SW 1271 (cell line): Measurements from ENCODE around the gene COX19.
"Not testable (repeated sequence)": the region's sequence is repeated elsewhere in the genome, so short reads cannot be mapped to it uniquely, and the experiment has no call there.

Source experiments
- DNase-seq, 2 experiments: peaks; one replicate each; lab custom pipeline; 2025; lab: John Stamatoyannopoulos, UW

COX19 gene

DNA sequence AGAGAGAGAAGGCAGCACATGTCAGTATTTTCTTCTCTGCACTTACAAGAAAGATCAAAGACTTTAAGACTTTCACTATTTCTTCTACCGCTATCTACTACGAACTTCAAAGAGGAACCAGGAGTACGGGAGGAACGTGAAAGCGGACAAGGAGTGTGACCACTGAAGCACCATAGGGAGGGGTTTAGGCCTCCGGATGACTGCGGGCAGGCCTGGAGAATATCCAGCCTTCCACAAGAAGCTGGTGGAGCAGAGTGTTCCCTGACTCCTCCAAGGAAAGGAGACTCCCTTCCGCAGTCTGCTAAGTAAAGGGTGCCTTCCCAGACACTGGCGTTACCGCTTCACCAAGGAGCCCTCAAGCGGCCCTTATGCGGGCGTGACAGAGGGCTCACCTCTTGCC lies 14.4 kb downstream of the COX19 start:
- DNase-seq = not testable (repeated sequence)

GRCh38 chr7:960269-960871 lies 15.0 kb downstream of the COX19 start:
- no peak for DNase-seq

GRCh38 chr7:959740-960139 lies 15.6 kb downstream of the COX19 start:
- not testable (repeated sequence) for DNase-seq

DNA sequence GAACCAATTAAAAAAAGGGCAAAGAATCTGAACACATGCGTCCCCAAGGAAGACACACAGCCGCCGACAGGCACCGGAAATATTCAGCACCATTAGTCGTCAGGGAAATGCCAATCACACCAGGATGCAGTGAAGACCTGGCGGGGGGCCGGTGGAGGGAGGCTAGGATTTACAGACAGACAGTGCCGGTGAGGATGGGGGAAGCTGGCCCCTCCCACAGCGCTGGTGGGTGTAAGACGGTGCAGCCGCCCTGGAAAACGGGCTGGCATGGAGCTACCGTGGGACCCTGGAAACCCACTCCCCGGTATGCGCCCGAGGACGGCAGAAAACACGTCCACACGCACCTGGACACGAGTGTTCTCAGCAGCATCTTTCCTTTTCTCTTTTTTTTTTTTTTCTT lies 16.1 kb downstream of the COX19 start:
- DNase-seq = no peak

GRCh38 chr7:958221-959200 lies 16.8 kb downstream of the COX19 start:
- DNase-seq = no peak

DNA sequence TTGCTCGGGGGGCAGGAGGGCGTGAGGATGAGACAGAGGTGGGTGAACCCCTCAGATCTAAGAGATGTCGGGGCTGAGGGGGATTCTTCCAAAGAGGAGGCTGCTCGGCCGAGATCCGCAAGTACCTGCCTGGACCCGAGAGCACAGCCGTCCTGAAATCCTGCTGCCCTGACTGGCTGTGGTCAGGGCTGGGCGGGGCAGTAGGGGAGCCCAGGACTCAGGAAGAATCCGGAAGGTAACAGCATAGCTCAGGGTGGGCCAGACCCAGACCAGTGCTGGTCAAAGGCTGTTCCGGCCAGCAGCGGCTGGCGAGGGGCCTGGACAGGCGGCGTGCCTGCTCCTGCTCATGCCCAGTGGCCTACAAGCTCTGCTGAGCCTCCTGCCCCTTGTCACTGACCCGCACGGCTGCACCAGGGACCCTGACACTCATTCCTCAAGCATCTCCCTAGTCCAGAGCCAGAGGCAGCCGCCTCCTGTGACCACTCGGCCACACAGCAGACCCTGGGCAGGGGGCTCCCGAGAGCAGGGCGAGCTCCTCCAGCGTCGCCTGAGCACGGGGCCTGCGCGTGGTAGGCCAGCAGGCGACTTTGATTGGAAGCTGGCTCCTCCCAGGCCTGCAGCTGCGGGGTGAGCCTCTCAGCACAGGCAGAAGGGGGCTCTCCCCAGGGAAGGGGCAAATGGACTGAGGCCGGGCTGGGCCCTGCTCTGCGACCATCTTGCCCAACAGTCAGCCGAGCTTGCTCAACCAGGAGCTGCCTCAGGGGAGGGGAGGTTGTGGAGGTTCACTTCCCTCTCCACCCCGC lies 17.7 kb downstream of the COX19 start:
- DNase-seq = no peak

DNA sequence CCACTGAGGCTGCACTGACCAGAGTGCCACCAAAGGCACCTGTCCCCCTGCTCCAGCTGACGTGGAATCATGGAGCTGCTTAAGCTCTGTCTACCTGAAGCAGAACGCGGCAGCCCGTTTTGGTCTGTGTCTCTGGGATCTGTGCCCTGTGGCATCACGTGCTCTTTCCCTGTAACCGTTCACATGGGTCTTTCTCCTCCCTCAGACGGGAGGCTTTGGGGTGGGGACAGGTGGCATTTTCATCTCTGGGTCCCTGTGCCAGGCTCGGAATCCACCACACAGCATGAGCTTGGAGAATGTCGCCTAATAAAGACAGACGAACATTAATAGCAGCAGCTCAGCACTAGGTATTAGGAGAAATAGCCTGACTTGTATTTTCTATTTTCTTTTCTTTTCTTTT lies 19.3 kb downstream of the COX19 start:
- DNase-seq = no peak

DNA sequence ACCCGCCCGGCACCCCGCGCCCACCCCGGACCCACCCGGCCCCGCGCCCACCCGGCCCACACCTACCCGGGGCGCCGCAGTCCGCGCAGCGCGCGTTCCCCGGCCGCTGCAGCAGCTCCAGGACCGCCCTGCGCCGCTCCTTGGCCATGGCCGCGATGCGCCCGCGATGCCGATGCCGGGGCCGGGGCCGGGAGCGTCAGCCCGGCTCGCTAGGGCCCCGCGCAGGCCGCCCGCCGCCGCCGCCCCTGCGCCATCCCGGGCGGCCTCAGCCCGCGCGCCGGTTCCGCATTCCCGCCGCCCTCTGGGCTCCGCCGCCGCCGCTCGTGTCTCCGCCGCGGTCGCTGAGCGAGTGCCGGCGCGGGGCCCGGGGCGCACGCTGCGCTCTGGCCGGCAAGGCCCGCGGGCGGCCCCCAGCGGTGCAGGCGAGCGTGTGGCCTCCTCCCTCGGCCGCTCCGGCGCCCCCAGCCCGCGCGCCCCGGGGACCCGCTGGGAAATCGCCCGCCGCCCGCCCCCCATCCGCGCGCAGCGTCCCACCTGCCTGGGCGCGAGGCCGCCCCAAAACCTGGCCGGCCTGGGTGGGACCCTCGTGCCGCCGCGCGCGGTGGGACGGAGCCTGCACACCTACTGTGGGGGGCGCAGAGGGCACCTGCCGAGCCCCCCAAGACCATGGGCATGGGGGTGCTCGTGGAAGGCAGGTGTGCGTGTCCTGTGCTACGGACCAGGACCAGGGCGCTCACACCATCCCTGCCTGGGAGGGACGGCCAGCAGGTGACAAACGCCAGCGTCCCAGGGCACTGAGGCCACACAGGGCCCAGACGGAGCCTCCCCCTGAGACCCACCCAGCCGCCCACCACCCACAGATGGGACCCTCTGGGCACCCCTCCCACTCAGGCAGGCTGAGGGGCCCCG lies 20.8 kb downstream of the COX19 start, which contains the start of gene ADAP1:
Gene ADAP1, minus strand, starts transcription at position 351 of the 909 bp plus-strand sequence. Its CDS starts 203 bp downstream, at position 148.
- DNase-seq = no peak

- no peak for DNase-seq
Observed at GRCh38 chr7:953547-954327, 21.6 kb downstream of the COX19 start.

DNA sequence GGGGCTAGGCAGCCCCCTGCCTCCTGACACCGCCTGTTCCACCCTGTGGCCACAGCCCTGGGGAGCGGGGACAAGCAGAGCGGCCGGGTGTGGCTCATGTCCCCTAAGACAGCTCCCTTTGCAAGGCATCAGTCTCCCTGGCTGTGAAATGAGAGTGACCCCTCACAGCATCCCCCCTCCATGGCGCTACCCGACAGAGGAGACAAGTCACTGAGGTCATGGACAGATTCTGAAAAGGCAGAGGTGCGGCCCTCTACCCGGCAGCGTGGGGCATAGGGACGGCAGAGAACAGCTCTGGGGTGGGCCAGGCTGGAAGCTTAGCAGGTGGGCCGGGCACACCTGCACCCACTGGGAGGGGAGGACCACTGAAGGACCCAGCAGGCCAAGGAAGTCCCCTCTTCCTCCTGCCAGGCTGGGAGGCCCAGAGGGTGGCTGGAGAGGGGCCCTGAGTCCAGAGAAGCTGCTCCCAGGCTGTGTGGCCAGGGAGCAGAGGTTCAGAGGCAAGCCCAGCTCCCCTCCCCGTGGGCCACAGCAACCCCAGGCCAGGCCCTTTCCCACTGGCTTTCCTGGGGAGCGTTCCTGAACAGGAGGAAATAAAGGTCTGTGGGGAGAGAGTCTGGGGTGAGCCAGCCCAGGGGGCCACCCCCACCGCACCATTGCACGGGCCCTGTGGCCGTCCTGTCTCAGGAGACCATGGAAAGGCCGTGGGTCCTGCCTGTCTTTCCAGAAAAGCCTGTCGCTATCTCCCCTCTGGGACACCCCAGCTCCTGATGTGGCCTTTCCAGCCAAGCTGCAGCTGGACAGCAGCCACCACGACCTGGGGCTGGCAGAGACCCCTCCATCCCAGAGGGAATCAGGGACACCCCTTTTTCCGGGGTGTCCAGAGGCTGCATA lies 22.6 kb downstream of the COX19 start:
- DNase-seq = no peak

- DNase-seq = no peak
Observed at GRCh38 chr7:951881-952547, 23.3 kb downstream of the COX19 start.

GRCh38 chr7:949021-949934 lies 26.1 kb downstream of the COX19 start:
- DNase-seq = no peak

- no peak for DNase-seq
Observed at GRCh38 chr7:947391-948210, 27.7 kb downstream of the COX19 start.

DNA sequence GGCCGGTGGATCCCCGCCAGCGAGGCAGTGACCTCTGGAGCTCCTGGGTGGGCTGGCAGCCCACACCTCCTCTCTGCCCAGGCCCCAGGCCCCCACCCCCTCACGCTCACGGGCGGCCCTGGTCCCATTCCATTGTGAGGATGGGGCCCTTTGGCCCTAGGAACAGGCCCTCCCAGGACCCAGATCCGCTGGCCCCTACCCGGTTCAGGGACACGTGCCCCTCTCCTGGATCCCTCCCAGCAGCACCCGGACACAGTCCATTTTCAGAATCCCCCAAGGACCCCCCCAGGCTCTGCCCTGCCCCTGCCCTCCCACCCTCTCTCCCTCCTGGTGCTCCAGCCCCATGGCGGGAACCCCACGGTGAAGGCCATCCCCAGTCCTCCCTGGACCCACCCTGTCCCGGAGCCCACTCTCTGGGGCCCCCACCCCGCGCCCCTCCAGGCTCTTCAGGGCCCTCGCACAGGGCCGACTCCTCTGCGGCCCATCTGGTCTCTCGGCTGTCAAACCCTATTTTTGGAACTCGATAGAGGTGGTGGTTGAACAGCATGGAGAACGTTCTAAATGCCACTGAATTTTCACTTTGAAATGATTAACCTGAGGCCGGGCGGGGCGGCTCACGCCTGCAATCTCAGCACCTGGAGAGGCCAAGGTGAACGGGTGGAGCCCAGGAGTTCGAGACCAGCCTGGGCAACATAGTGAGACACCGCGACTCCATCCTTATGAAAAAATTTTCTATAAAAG lies 28.9 kb downstream of the COX19 start:
- no peak for DNase-seq

GRCh38 chr7:945556-946255 lies 29.6 kb downstream of the COX19 start:
- DNase-seq = no peak

- DNase-seq = no peak
Observed at GRCh38 chr7:945147-945555, 30.2 kb downstream of the COX19 start.
